Left kidney (tissue), 2 donors: ENCODE measurements around the gene PEX10. TPM values are rescaled to one million over a fixed set of nuclear protein-coding genes. Genes with fewer than 3 reads are reported as not detected.
"Not testable (repeated sequence)": the region's sequence is repeated elsewhere in the genome, so short reads cannot be mapped to it uniquely, and the experiment has no call there.

Source experiments
- DNase-seq: peaks from one replicate; pipeline ENCODE4 v3.0.0-alpha.2; 2013
- polyA plus RNA-seq: library from polyadenylated mRNA; unstranded; fragments of 120-200 nt; gene quantifications from one replicate; pipeline ENCODE4 v1.2.1, GENCODE V29; 2013; ENCODE audit not compliant: insufficient read length

The PEX10 gene
- polyA plus RNA-seq, 1 donor = 21.5 TPM

GRCh38 chr1:2444138-2444591 is 31.8 kb upstream of the PEX10 start:
- no peak for DNase-seq

GRCh38 chr1:2443277-2444137 is 31.1 kb upstream of the PEX10 start:
- no peak for DNase-seq

GRCh38 chr1:2442661-2443060 is 30.3 kb upstream of the PEX10 start:
- no peak for DNase-seq

GRCh38 chr1:2441746-2442145 is 29.4 kb upstream of the PEX10 start:
- DNase-seq = no peak

- not testable (repeated sequence) for DNase-seq
Measured at GRCh38 chr1:2440346-2440745, 28.0 kb upstream of the PEX10 start.

- DNase-seq = no peak
Measured at GRCh38 chr1:2439369-2439768, 27.0 kb upstream of the PEX10 start.

- no peak for DNase-seq
Measured at GRCh38 chr1:2438641-2439040, 26.3 kb upstream of the PEX10 start.

- DNase-seq = no peak
Measured at GRCh38 chr1:2438038-2438437, 25.7 kb upstream of the PEX10 start.

- no peak for DNase-seq
Measured at GRCh38 chr1:2437617-2438016, 25.3 kb upstream of the PEX10 start.

GRCh38 chr1:2436876-2437275 is 24.5 kb upstream of the PEX10 start:
- DNase-seq = no peak

- no peak for DNase-seq
Measured at GRCh38 chr1:2435746-2436355, 23.5 kb upstream of the PEX10 start.

- no peak for DNase-seq
Measured at GRCh38 chr1:2435091-2435490, 22.7 kb upstream of the PEX10 start.

GRCh38 chr1:2433936-2434655 is 21.7 kb upstream of the PEX10 start:
- no peak for DNase-seq

- DNase-seq = no peak
Measured at GRCh38 chr1:2433196-2433595, 20.8 kb upstream of the PEX10 start.

- no peak for DNase-seq
Measured at GRCh38 chr1:2432441-2432844, 20.1 kb upstream of the PEX10 start.

GRCh38 chr1:2431518-2431917 is 19.2 kb upstream of the PEX10 start:
- no peak for DNase-seq

GRCh38 chr1:2431103-2431502 is 18.7 kb upstream of the PEX10 start:
- no peak for DNase-seq

GRCh38 chr1:2430592-2430973 is 18.2 kb upstream of the PEX10 start:
- DNase-seq = no peak

GRCh38 chr1:2429780-2430591 is 17.6 kb upstream of the PEX10 start:
- no peak for DNase-seq

- DNase-seq = no peak
Measured at GRCh38 chr1:2428490-2428889, 16.1 kb upstream of the PEX10 start.

- no peak for DNase-seq
Measured at GRCh38 chr1:2427976-2428375, 15.6 kb upstream of the PEX10 start.

GRCh38 chr1:2427051-2427450 is 14.7 kb upstream of the PEX10 start:
- DNase-seq = no peak
